WTC11 (cell line): ENCODE results near the gene KRTAP10-2. TPM values are rescaled to one million over a fixed set of nuclear protein-coding genes. Genes with fewer than 3 reads are reported as not detected.
"Not testable (repeated sequence)": the region's sequence is repeated elsewhere in the genome, so short reads cannot be mapped to it uniquely, and the experiment has no call there.

ENCODE experiments used
- ATAC-seq: fragments of 200-7000 bp; cut with Tn5 transposase; 2 replicates; pipeline ENCODE4 v1.10.0; 2021; ENCODE audit warnings: mild to moderate bottlenecking, moderate library complexity
- CTCF ChIA-PET: fragments of 300-600 bp; sonication (Branson Sonifier 250); formaldehyde crosslinking; loops from one replicate; lab custom pipeline; 2021; ENCODE audit warnings: antibody characterized with exemption; lab: Charles Lee
- POLR2A ChIA-PET: fragments of 350-600 bp; sonication (Branson Sonifier 250); formaldehyde crosslinking; loops from one replicate; lab custom pipeline; 2021; ENCODE audit warnings: antibody characterized with exemption; lab: Charles Lee
- DNase-seq: peaks from one replicate; pipeline ENCODE4 v3.0.0; 2021; ENCODE audit warnings: low spot score
- H3K27ac Mint-ChIP-seq: 2 replicates; pipeline ENCODE4 v1.8.0; 2021; ENCODE audit warnings: mixed read lengths
- H3K27me3 Mint-ChIP-seq: 2 replicates; pipeline ENCODE4 v1.8.0; 2021; ENCODE audit warnings: low read depth, mild to moderate bottlenecking, moderate library complexity, mixed read lengths
- H3K36me3 Mint-ChIP-seq: 2 replicates; pipeline ENCODE4 v1.8.0; 2021; ENCODE audit warnings: mixed read lengths
- H3K4me1 Mint-ChIP-seq: 2 replicates; pipeline ENCODE4 v1.8.0; 2022; ENCODE audit warnings: mixed read lengths
- H3K4me3 Mint-ChIP-seq: 2 replicates; pipeline ENCODE4 v1.8.0; 2021; ENCODE audit warnings: mild to moderate bottlenecking, moderate library complexity, mixed read lengths
- H3K9me3 Mint-ChIP-seq: 2 replicates; pipeline ENCODE4 v1.8.0; 2021; ENCODE audit warnings: mixed read lengths
- FOXJ3 ChIP-seq: sonication (generic); formaldehyde crosslinking; IDR thresholded peaks from 2 replicates; pipeline ENCODE4 v1.9.0; 2021; ENCODE audit warnings: missing genetic modification reagents, mild to moderate bottlenecking, borderline replicate concordance
- MAX ChIP-seq: sonication (generic); formaldehyde crosslinking; IDR thresholded peaks from 2 replicates; pipeline ENCODE4 v1.8.0; 2022; ENCODE audit warnings: mild to moderate bottlenecking, missing genetic modification reagents
- MXD4 ChIP-seq: fragments of 250-450 bp; sonication (Bioruptor Pico); IDR thresholded peaks from 2 replicates; pipeline ENCODE4 v1.8.0; 2021; ENCODE audit warnings: mild to moderate bottlenecking, moderate library complexity, borderline replicate concordance
- NFYB ChIP-seq: sonication (generic); formaldehyde crosslinking; conservative IDR thresholded peaks from 2 replicates; pipeline ENCODE4 v1.8.0; 2022; ENCODE audit warnings: low read depth, missing genetic modification reagents
- NR3C1 ChIP-seq: sonication (generic); formaldehyde crosslinking; conservative IDR thresholded peaks from 2 replicates; pipeline ENCODE4 v1.8.1; 2023; ENCODE audit warnings: low read depth, mild to moderate bottlenecking, missing genetic modification reagents
- RELA ChIP-seq: sonication (generic); formaldehyde crosslinking; IDR thresholded peaks from 2 replicates; pipeline ENCODE4 v1.8.1; 2022; ENCODE audit warnings: missing genetic modification reagents, mild to moderate bottlenecking, borderline replicate concordance
- SMAD4 ChIP-seq: sonication (generic); formaldehyde crosslinking; IDR thresholded peaks from 2 replicates; pipeline ENCODE4 v1.8.0; 2022; ENCODE audit warnings: mild to moderate bottlenecking, missing genetic modification reagents
- SP1 ChIP-seq: sonication (generic); formaldehyde crosslinking; conservative IDR thresholded peaks from 2 replicates; pipeline ENCODE4 v1.8.1; 2022; ENCODE audit warnings: missing genetic modification reagents
- TCF7 ChIP-seq: sonication (generic); formaldehyde crosslinking; IDR thresholded peaks from 2 replicates; pipeline ENCODE4 v1.8.0; 2022; ENCODE audit warnings: mild to moderate bottlenecking, low read depth, missing genetic modification reagents, moderate library complexity
- TEAD4 ChIP-seq: sonication (generic); formaldehyde crosslinking; IDR thresholded peaks from 2 replicates; pipeline ENCODE4 v1.8.0; 2022; ENCODE audit warnings: mild to moderate bottlenecking, missing genetic modification reagents
- ZNF423 ChIP-seq: fragments of 250-450 bp; sonication (Bioruptor Pico); IDR thresholded peaks from 2 replicates; pipeline ENCODE4 v2.1.2; 2022; ENCODE audit warnings: mild to moderate bottlenecking, moderate library complexity
- total RNA-seq: library from RNA; stranded (reverse); gene quantifications from 3 replicates; pipeline ENCODE4 v1.2.3, GENCODE V29; 2021
- TF ChIP-seq, protein P1 (sequence below): sonication (generic); formaldehyde crosslinking; IDR thresholded peaks from 2 replicates; pipeline ENCODE4 v1.8.0; 2022; ENCODE audit warnings: missing genetic modification reagents
- TF ChIP-seq, protein P2 (sequence below): sonication (generic); formaldehyde crosslinking; IDR thresholded peaks from 2 replicates; pipeline ENCODE4 v1.8.1; 2023; ENCODE audit warnings: mild to moderate bottlenecking, moderate library complexity, missing genetic modification reagents

The KRTAP10-2 gene
- total RNA-seq, 1 experiment from 2014 or later, result not detected

GRCh38 chr21:44552681-44553080 is 1.4 kb upstream of the KRTAP10-2 start (continued):
- TF ChIP-seq SMAD4 (CRISPR knock-in tag) (0 out of 2 replicates have a peak, but pooled peaks have one; percentile 32), MAX (CRISPR knock-in tag) (peak; percentile 88), NR3C1 (CRISPR knock-in tag) (no peak)

DNA sequence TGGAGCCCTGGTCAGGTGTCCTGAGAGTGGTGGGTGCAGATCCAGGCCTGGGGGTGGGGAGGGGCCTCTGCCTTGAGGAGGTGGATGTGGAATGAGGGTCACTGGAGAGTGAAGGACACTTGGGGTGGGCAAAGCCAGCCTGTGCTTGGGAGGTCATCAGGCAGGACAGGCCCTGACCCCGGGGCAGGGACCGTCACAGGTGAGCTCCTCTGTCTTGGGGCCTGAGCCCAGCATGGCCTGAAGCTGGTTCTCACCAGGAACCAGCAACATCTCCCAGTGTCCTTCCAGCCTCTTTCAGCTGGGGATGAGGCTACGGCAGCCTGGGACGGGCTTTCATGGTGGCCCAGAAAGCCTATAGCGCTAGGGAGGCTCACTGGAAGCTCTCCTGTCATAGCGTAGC is 831 bp upstream of the KRTAP10-2 start:
- Mint-ChIP-seq H3K36me3 (peaks cover 2% of the 10 kb centered on the region), H3K27me3 (no peaks in the 10 kb centered on the region), H3K9me3 (peaks cover 7% of the 10 kb centered on the region), H3K27ac (no peak overlapping the region), H3K4me3 (no peak overlapping the region), H3K4me1 (peaks cover 54% of the 10 kb centered on the region)
- ATAC-seq (no peak), DNase-seq (no peak)
- POLR2A ChIA-PET, result no interaction called here
- no peak for TF ChIP-seq TEAD4 (CRISPR knock-in tag)
- TF ChIP-seq RELA, result no peak
- no peak for TF ChIP-seq TCF7 (CRISPR knock-in tag)
- no peak for TF ChIP-seq NFYB (CRISPR knock-in tag)
- TF ChIP-seq SP1 (CRISPR knock-in tag), result no peak
- TF ChIP-seq MXD4 (CRISPR knock-in tag), result no peak
- CTCF ChIA-PET, result interaction anchor here (1.0 to 1.2 kb wide), 3 partner anchors 41 to 241 kb away, joined by 3 to 4 read pairs (median 3); no protein-coding TSS in a partner anchor

DNA sequence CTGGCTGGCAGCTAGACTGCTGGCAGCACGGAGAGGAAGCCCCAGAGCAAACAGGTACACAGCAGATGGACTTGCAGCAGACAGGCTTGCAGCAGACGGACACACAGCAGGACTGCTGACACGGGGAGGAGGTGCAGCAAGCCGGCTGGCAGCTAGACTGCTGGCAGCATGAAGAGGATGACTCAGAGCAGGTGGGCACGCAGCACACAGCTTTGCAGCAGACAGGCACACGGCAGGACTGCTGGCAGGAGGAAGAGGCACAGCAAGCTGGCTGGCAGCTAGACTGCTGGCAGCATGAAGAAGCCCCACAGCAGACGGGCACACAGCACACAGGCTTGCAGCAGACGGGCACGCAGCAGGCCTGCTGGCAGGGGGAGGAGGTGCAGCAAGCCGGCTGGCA is 498 bp downstream of the KRTAP10-2 start:
- Mint-ChIP-seq H3K4me3 (no peak overlapping the region), H3K9me3 (peaks cover 15% of the 10 kb centered on the region), H3K27me3 (peaks cover 5% of the 10 kb centered on the region; the same call in 1 of the 2 replicates), H3K36me3 (peaks cover 8% of the 10 kb centered on the region), H3K27ac (no peak overlapping the region), H3K4me1 (peaks cover 51% of the 10 kb centered on the region)
- DNase-seq, result no peak
- ChIA-PET CTCF (interaction anchor here (1.3 to 1.7 kb wide), 2 partner anchors 40 to 198 kb away, joined by 6 read pairs; no protein-coding TSS in a partner anchor), POLR2A (interaction anchor here (0.6 kb wide), 1 partner anchor 142 kb away, joined by 3 read pairs; no protein-coding TSS in a partner anchor)
- no peak for ATAC-seq
- TF ChIP-seq FOXJ3 (CRISPR knock-in tag), result no peak
- TF ChIP-seq NR3C1 (CRISPR knock-in tag), result no peak
- TF ChIP-seq, protein P1, sequence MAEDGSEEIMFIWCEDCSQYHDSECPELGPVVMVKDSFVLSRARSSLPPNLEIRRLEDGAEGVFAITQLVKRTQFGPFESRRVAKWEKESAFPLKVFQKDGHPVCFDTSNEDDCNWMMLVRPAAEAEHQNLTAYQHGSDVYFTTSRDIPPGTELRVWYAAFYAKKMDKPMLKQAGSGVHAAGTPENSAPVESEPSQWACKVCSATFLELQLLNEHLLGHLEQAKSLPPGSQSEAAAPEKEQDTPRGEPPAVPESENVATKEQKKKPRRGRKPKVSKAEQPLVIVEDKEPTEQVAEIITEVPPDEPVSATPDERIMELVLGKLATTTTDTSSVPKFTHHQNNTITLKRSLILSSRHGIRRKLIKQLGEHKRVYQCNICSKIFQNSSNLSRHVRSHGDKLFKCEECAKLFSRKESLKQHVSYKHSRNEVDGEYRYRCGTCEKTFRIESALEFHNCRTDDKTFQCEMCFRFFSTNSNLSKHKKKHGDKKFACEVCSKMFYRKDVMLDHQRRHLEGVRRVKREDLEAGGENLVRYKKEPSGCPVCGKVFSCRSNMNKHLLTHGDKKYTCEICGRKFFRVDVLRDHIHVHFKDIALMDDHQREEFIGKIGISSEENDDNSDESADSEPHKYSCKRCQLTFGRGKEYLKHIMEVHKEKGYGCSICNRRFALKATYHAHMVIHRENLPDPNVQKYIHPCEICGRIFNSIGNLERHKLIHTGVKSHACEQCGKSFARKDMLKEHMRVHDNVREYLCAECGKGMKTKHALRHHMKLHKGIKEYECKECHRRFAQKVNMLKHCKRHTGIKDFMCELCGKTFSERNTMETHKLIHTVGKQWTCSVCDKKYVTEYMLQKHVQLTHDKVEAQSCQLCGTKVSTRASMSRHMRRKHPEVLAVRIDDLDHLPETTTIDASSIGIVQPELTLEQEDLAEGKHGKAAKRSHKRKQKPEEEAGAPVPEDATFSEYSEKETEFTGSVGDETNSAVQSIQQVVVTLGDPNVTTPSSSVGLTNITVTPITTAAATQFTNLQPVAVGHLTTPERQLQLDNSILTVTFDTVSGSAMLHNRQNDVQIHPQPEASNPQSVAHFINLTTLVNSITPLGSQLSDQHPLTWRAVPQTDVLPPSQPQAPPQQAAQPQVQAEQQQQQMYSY (CRISPR knock-in tag), result no peak

DNA sequence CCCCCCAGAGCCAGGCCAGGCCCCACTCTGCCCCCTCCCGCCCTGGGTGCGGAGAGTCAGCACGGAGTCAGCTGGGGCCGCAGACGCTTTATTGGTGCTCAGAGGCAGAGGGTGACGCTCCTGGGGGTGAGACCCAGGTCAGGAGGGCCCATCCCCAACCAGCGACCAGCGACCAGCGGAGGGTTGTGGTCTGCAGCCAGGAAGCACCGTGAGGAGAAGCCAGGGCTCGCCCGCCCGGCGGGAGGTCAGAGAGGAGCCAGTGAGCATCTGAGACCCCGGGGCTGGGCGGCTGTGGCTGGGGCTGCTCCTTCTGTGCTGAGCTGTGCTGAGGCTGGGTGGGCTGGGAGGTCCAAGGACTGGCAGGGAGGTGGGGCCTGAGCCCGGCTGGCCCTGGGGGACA is 1.0 kb downstream of the KRTAP10-2 start:
- H3K27me3 Mint-ChIP-seq, H3K27ac Mint-ChIP-seq, H3K4me3 Mint-ChIP-seq, H3K36me3 Mint-ChIP-seq, POLR2A ChIA-PET: not testable (repeated sequence)
- peaks cover 20% of the 10 kb centered on the region for H3K9me3 Mint-ChIP-seq
- DNase-seq (peak; percentile 23), ATAC-seq (peak; percentile 5; the same call in 1 of the 2 replicates)
- CTCF ChIA-PET, result interaction anchor here (1.3 to 1.7 kb wide), 4 partner anchors 30 to 199 kb away, joined by 3 to 6 read pairs (median 4); partner anchors contain the start of genes KRTAP10-5 and KRTAP10-6
- peaks cover 51% of the 10 kb centered on the region for H3K4me1 Mint-ChIP-seq

DNA sequence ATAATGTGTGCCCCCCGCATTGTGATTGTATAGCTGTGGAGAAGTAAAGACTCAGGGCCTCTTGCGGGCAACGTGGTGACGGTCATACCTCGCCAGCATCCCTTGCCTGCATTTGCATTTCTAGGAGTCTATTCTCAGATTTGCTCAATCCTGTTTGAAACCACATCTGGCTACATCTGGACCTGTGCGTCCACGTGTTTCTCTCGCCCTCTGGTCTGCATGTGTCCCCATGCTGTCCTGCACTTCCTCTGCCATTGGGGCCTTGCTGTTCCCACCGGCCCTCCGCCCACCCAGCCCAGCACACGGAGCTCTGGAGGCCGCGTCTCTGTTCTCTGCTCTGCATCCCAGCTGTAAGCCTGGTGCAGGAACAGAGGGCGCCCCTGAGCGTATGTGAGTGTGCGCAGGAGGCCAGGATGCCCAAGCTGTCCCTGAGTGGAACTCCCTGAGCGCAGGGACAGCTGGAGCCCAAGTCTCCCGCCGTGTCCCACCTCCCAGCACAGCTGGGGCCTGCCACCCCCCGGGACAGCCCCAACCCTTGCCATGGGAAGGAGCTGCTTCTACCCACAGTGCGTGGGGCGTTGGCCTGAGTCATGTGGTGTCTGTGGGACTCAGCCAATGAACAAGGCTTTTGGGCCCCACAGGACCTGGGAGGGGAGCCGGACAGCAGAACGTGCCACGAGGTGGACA is 1.6 kb downstream of the KRTAP10-2 start:
- Mint-ChIP-seq H3K9me3 (peaks cover 20% of the 10 kb centered on the region), H3K4me3 (no peak overlapping the region)
- peak; percentile 16; the same call in 1 of the 2 replicates for ATAC-seq

More for the DNA sequence above, 1.6 kb downstream of the KRTAP10-2 start:
- H3K27ac Mint-ChIP-seq, result peak overlapping the region; percentile 92
- CTCF ChIA-PET, result interaction anchor here (0.6 to 1.7 kb wide), 8 partner anchors 8 to 244 kb away, joined by 3 to 7 read pairs (median 5); partner anchors contain the start of genes KRTAP10-5 and KRTAP10-6
- H3K4me1 Mint-ChIP-seq, result peaks cover 51% of the 10 kb centered on the region
- POLR2A ChIA-PET, result no interaction called here
- peaks cover 5% of the 10 kb centered on the region; the same call in 1 of the 2 replicates for H3K27me3 Mint-ChIP-seq
- H3K36me3 Mint-ChIP-seq, result peaks cover 8% of the 10 kb centered on the region
- TF ChIP-seq, protein P2, sequence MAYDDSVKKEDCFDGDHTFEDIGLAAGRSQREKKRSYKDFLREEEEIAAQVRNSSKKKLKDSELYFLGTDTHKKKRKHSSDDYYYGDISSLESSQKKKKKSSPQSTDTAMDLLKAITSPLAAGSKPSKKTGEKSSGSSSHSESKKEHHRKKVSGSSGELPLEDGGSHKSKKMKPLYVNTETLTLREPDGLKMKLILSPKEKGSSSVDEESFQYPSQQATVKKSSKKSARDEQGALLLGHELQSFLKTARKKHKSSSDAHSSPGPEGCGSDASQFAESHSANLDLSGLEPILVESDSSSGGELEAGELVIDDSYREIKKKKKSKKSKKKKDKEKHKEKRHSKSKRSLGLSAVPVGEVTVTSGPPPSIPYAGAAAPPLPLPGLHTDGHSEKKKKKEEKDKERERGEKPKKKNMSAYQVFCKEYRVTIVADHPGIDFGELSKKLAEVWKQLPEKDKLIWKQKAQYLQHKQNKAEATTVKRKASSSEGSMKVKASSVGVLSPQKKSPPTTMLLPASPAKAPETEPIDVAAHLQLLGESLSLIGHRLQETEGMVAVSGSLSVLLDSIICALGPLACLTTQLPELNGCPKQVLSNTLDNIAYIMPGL (CRISPR knock-in tag), result no peak
- TF ChIP-seq ZNF423, result 0 out of 2 replicates have a peak, but pooled peaks have one; percentile 5
- DNase-seq, result peak; percentile 16
